Camera-type eye (tissue), 1 donor: ENCODE results near the gene ABCF1. TPM values are rescaled to one million over a fixed set of nuclear protein-coding genes. Genes with fewer than 3 reads are reported as not detected.

Experiments used
- total RNA-seq: library from RNA; depleted of rRNA; stranded (reverse); fragments of >200 nt; gene quantifications from one replicate; pipeline ENCODE4 v1.2.3, GENCODE V29; 2014

ABCF1 gene
- total RNA-seq: 35.6 TPM

DNA sequence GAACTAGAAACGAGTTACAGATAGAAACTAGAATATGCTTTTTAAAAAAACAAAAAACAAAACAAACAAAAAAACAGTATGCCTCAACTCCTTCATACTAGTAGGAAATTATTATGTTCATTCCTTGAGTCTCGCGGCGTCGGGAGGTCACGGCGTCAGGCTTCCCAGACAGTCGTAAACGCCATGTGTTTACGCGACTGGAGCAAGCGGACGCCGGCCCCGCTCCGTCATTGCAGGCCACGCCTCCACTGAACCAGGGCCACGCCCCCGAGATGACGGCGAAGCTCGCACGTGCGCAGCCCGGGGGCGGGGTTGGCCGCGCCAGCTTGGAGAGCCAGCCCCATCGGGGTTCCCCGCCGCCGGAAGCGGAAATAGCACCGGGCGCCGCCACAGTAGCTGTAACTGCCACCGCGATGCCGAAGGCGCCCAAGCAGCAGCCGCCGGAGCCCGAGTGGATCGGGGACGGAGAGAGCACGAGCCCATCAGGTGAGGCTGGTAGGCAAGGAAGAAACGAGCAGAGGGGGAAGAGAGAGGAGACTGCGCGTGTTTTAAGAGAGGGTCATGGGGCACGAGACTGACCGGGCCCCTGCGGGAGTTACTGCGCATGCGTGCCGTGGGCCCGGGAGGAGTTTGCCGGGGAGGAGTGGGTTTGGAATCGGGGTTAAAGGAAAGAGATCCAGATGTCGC is at the start of gene ABCF1:
TSS of gene ABCF1 (plus strand) at position 368 of the 687 bp plus-strand sequence. CDS start at position 414, 46 bp downstream.

DNA sequence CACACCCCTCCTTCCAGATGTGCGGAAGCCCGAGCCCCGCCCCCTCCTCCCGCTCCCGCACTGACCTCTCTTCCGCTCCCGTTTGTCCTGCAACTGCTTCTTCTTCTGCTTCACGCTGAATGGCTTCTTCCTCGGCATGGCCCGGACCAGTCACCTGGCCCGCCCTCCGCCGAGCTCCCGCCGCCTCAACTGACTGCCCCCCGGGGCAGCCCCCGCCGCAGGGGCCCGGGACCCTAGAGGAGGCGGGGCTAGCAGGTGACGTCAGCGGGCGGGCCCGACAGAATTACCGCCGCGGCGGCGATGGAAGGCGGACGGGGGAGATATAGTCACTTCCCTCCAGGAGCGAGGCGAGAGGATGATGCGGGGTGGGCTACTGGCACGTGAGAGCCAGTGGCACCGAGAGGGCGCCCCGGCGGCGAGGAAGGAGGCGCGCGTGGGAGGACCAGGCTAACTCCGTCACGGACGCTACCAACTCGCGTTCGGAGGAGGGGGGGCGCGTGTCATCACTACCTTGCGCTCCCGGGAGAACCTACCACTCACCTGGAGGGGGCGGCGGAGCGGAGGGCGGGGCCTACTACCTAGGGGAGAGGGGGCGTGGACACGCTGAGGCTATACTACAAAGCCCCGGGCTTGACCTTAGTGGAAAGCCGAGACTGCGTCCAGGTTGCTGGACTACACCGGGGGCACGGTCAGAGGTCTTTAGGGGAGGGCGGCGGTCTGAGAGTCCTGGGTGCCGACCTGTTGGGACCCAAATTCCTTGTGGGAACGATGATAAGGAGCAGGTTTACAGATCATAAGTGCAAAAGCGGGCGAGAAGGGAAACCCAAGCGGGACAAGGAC is 15.0 kb upstream of the ABCF1 start, which contains the start of gene GNL1:
TSS of gene GNL1 (minus strand) at position 424 of the 840 bp plus-strand sequence. CDS start at position 138, 286 bp downstream.

GRCh38 chr6:30556906-30557682 is 14.1 kb upstream of the ABCF1 start, which contains the start of gene PRR3:
PRR3 (plus strand) TSS chr6:30557295; CDS start chr6:30557345, 50 bp downstream.

GRCh38 chr6:30616811-30617564 is 45.7 kb downstream of the ABCF1 start, which contains the start of gene PPP1R10:
PPP1R10 (minus strand) TSS chr6:30617243; CDS start chr6:30609944, 7,299 bp downstream.

GRCh38 chr6:30617565-30618269 is 46.5 kb downstream of the ABCF1 start, which contains the start of gene MRPS18B:
MRPS18B (plus strand) TSS chr6:30617840; CDS start chr6:30617866, 26 bp downstream.

DNA sequence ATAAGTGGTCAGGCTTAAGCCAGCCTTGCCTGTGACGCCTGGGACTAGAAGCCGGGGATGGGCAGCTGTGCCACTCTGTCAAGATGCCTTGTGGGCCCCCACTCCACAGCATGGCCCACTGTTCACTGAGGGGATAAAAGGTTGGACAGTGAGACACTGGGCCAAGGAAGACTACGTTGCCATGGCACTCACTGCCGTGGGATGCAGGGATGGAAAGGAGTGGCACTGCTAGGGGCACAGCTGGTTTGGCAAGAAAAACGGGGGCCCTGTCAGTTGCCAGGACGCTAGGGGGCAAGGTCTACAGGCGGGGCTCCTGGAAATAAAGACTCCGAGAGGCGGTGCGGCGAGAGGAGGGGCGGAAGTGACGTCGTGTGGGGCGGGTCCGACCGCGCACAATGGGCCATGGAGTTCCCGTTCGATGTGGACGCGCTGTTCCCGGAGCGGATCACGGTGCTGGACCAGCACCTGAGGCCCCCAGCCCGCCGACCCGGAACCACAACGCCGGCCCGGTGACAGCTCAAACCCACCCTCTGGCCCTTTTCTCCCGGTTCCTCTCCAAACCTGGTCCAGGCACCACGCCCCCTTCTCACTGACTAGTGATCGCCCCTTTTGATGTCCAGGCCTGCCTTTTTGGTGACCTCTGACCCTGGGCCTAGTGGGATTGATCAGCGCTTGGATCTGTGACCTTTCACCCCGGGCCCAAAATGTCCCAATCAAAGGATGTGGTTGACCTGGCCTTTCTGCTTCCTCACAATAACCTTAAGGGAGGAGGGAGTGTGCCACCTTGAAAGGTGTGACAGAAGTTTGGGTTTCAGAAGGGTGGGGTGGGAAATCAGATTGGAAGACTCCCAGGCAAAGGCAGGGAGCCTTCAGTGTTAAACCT is 55.5 kb downstream of the ABCF1 start, which contains the start of gene ATAT1:
TSS of gene ATAT1 (plus strand) at position 391 of the 883 bp plus-strand sequence.

Other genes with a start within 250 kb of the ABCF1 start
- 11.2 TPM for gene TRIM39, start 244.5 kb upstream of the ABCF1 start, total RNA-seq
- 24.8 TPM for gene RPP21, start 226.3 kb upstream of the ABCF1 start, total RNA-seq
- gene HLA-E, start 81.9 kb upstream of the ABCF1 start, total RNA-seq: 137 TPM
- gene GNL1, start 15.0 kb upstream of the ABCF1 start, total RNA-seq: 37.2 TPM
- 16.3 TPM for gene PRR3, start 14.1 kb upstream of the ABCF1 start, total RNA-seq
- 39.9 TPM for gene PPP1R10, start 45.8 kb downstream of the ABCF1 start, total RNA-seq
- 40.3 TPM for gene MRPS18B, start 46.4 kb downstream of the ABCF1 start, total RNA-seq
- 25.5 TPM for gene ATAT1, start 55.4 kb downstream of the ABCF1 start, total RNA-seq
- gene C6orf136, start 75.7 kb downstream of the ABCF1 start, total RNA-seq: 10.1 TPM
- gene DHX16, start 101.6 kb downstream of the ABCF1 start, total RNA-seq: 29.3 TPM
- 20.6 TPM for gene PPP1R18, start 115.2 kb downstream of the ABCF1 start, total RNA-seq
- gene NRM, start 119.5 kb downstream of the ABCF1 start, total RNA-seq: 4.3 TPM
- gene MDC1, start 145.8 kb downstream of the ABCF1 start, total RNA-seq: 26.2 TPM
- gene TUBB, start 148.9 kb downstream of the ABCF1 start, total RNA-seq: 432 TPM
- gene FLOT1, start 171.2 kb downstream of the ABCF1 start, total RNA-seq: 68.1 TPM
- gene IER3, start 173.1 kb downstream of the ABCF1 start, total RNA-seq: 7.5 TPM